Endothelial cell of umbilical vein (primary cell): ENCODE results near the gene INAVA.

ENCODE experiments used
- EZH2 ChIP-seq: IDR thresholded peaks from 2 replicates; pipeline ENCODE4 v1.6.1; 2012; ENCODE audit warnings: borderline replicate concordance, low read depth, mild to moderate bottlenecking, moderate library complexity, low read length, inconsistent platforms; ENCODE audit not compliant: severe bottlenecking
- POLR2A ChIP-seq: IDR thresholded peaks from 2 replicates; pipeline ENCODE4 v1.6.1; 2012; ENCODE audit warnings: low read depth, mild to moderate bottlenecking, control low read depth, low read length
- POLR2AphosphoS5 ChIP-seq: IDR thresholded peaks from 2 replicates; pipeline ENCODE4 v1.6.1; 2012; ENCODE audit warnings: low read depth, mild to moderate bottlenecking, control low read depth, low read length, moderate library complexity; ENCODE audit not compliant: insufficient read depth
- TF ChIP-seq, protein P1 (sequence below), 2 donors: IDR thresholded peaks; 1 replicate in 1 of 2; 2 replicates in 1 of 2; pipeline ENCODE4 v1.5.1; 2011; ENCODE audit warnings: low read length in 2 of 2, mild to moderate bottlenecking in 2 of 2, moderate library complexity in 2 of 2, control low read depth in 1 of 2, inconsistent platforms in 1 of 2, low read depth in 1 of 2; ENCODE audit not compliant: insufficient read depth in 1 of 2; ENCODE audit errors: extremely low read depth in 1 of 2
- TF ChIP-seq, protein P2 (sequence below): IDR thresholded peaks from 2 replicates; pipeline ENCODE4 v1.6.1; 2011; ENCODE audit not compliant: insufficient read depth, insufficient read length

DNA sequence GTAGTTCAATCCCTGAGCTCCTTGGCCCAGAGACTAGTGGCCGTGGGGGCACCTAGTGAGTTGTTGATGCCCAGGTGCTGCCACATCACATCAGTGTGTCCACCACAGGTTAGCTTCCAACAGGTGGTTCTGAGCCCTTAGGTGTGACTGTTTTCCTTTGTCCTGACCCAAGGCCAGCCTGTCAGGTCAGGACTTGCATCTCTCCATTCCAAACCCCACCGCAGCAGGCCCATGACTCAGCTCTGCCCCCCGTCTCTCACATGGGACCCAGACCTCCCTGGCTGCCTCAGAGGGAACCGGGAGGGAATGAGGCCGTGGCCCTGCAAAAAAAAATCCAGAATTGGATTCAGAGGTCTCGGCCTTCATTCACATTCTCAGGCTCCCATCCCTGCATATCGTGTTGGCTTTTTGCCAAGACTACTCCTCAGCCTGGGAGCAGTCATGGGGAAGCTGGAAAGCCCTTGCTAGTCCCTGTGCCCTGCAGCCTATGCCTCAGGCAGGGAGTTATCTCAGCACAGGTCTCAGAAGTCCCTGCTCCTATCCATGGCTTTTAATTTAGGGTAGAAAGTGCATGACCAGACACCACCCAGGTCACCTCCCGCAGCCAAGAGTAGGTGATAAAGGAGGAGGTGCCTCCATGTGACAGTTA is 7.2 kb downstream of the INAVA start:
- TF ChIP-seq, protein P1, sequence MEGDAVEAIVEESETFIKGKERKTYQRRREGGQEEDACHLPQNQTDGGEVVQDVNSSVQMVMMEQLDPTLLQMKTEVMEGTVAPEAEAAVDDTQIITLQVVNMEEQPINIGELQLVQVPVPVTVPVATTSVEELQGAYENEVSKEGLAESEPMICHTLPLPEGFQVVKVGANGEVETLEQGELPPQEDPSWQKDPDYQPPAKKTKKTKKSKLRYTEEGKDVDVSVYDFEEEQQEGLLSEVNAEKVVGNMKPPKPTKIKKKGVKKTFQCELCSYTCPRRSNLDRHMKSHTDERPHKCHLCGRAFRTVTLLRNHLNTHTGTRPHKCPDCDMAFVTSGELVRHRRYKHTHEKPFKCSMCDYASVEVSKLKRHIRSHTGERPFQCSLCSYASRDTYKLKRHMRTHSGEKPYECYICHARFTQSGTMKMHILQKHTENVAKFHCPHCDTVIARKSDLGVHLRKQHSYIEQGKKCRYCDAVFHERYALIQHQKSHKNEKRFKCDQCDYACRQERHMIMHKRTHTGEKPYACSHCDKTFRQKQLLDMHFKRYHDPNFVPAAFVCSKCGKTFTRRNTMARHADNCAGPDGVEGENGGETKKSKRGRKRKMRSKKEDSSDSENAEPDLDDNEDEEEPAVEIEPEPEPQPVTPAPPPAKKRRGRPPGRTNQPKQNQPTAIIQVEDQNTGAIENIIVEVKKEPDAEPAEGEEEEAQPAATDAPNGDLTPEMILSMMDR (IDR thresholded peaks at IDR 0.05; ENCODE audit: extremely low read depth in 1 of 2, insufficient read depth in 1 of 2, low read depth in 1 of 2, low read length in 2 of 2) = no peak
- TF ChIP-seq POLR2A (no peak), EZH2 (no peak), POLR2AphosphoS5 (no peak)
- TF ChIP-seq, protein P2, sequence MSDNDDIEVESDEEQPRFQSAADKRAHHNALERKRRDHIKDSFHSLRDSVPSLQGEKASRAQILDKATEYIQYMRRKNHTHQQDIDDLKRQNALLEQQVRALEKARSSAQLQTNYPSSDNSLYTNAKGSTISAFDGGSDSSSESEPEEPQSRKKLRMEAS = no peak
